ENCODE measurements around the gene FCSK. TPM values are rescaled to one million over a fixed set of nuclear protein-coding genes. Genes with fewer than 3 reads are reported as not detected.
A peak's percentile ranks its signal among the peaks of the same experiment; 100 is the strongest.

The FCSK gene
- total and polyA plus RNA-seq, 10 of the 15 experiments (the other 5 are each of a cell fraction or from before 2014, with no cell fraction given), result 0.60 to 17.6 (median 7.4) TPM

DNA sequence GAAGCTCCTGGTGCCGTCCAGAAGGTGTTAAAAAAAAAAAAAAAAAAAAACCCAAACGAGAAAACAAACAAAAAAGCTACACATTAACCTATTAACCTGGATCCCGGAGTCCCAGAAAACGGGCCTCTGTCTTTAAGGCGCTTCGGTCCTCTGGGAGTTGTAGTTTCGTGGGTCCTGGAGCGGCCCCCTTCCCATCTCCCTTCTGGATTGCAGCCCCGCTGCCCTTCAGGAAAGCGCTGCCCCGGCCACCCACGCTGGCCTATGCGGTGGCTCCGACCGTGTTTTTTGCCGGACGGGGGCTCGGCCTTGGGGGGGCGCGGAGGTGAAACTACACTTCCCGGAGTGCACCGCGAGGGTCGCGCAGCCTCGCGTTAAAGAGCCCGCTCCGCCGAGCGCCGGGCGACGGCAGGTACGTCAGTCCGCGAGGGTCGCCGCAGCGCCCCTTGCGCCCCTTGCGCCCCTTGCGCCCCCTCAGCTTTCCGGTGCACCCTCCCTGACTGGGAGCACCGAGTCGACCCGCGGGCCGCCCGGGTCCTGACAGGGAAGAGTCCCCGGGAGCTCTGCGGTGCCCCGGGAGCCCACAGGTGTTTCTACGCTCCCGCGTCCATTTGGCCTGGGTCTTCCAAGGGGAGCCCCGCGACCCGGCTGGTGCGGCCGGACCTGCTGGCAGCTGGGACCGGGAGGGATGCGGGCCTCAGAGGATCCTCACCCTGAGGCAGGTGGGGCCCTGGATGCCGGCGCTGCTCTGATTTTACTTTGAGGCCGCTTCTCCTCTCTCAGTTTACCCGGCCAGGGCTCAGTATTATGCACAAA, at the start of gene FCSK (continued):
- TF ChIP-seq CBX3 (IDR thresholded peaks at IDR 0.05; ENCODE audit: borderline replicate concordance, low read depth) (no peak), STAT3 (IDR thresholded peaks at IDR 0.05; ENCODE audit: low read depth, low read length) (no peak), JUNB (IDR thresholded peaks at IDR 0.05) (no peak), HCFC1 (IDR thresholded peaks at IDR 0.05; ENCODE audit: low read length) (peak; percentile 87), POLR2A (IDR thresholded peaks at IDR 0.05; ENCODE audit: low read depth, low read length) (peak; percentile 74), RAD51 (IDR thresholded peaks at IDR 0.05) (no peak), JUND (IDR thresholded peaks at IDR 0.05; ENCODE audit: low read depth, low read length) (no peak), ZNF384 (IDR thresholded peaks at IDR 0.05; ENCODE audit: borderline replicate concordance, low read depth, low read length) (0 out of 2 replicates have a peak, but pooled peaks have one; percentile 59), MXI1 (IDR thresholded peaks at IDR 0.05; ENCODE audit: low read depth, low read length) (peak; percentile 50), RCOR1 (conservative IDR thresholded peaks at IDR 0.05; ENCODE audit: low read depth, low read length) (no peak), EGR1 (IDR thresholded peaks at IDR 0.05; ENCODE audit: borderline replicate concordance in 1 of 2, low read depth in 2 of 2, low read length in 2 of 2) (no peak), NRF1 (conservative IDR thresholded peaks at IDR 0.05; ENCODE audit: low read depth, low read length) (0 out of 2 replicates have a peak, but pooled peaks have one; percentile 2), ZNF622 (IDR thresholded peaks at IDR 0.05) (no peak), CHD2 (IDR thresholded peaks at IDR 0.05; ENCODE audit: borderline replicate concordance, low read depth, low read length) (peak; percentile 92), ZNF207 (IDR thresholded peaks at IDR 0.05; ENCODE audit: borderline replicate concordance) (peak; percentile 82), YY1 (IDR thresholded peaks at IDR 0.05; ENCODE audit: low read depth, low read length) (peak; percentile 20; the same call in 1 of the 2 replicates)
- TF ChIP-seq, protein P1, sequence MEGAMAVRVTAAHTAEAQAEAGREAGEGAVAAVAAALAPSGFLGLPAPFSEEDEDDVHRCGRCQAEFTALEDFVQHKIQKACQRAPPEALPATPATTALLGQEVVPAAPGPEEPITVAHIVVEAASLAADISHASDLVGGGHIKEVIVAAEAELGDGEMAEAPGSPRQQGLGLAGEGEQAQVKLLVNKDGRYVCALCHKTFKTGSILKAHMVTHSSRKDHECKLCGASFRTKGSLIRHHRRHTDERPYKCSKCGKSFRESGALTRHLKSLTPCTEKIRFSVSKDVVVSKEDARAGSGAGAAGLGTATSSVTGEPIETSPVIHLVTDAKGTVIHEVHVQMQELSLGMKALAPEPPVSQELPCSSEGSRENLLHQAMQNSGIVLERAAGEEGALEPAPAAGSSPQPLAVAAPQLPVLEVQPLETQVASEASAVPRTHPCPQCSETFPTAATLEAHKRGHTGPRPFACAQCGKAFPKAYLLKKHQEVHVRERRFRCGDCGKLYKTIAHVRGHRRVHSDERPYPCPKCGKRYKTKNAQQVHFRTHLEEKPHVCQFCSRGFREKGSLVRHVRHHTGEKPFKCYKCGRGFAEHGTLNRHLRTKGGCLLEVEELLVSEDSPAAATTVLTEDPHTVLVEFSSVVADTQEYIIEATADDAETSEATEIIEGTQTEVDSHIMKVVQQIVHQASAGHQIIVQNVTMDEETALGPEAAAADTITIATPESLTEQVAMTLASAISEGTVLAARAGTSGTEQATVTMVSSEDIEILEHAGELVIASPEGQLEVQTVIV (IDR thresholded peaks at IDR 0.05; ENCODE audit: borderline replicate concordance, partially characterized antibody), result peak; percentile 68
- TF ChIP-seq, protein P2, sequence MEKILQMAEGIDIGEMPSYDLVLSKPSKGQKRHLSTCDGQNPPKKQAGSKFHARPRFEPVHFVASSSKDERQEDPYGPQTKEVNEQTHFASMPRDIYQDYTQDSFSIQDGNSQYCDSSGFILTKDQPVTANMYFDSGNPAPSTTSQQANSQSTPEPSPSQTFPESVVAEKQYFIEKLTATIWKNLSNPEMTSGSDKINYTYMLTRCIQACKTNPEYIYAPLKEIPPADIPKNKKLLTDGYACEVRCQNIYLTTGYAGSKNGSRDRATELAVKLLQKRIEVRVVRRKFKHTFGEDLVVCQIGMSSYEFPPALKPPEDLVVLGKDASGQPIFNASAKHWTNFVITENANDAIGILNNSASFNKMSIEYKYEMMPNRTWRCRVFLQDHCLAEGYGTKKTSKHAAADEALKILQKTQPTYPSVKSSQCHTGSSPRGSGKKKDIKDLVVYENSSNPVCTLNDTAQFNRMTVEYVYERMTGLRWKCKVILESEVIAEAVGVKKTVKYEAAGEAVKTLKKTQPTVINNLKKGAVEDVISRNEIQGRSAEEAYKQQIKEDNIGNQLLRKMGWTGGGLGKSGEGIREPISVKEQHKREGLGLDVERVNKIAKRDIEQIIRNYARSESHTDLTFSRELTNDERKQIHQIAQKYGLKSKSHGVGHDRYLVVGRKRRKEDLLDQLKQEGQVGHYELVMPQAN (conservative IDR thresholded peaks at IDR 0.05), result peak; percentile 82
- TF ChIP-seq, protein P3, sequence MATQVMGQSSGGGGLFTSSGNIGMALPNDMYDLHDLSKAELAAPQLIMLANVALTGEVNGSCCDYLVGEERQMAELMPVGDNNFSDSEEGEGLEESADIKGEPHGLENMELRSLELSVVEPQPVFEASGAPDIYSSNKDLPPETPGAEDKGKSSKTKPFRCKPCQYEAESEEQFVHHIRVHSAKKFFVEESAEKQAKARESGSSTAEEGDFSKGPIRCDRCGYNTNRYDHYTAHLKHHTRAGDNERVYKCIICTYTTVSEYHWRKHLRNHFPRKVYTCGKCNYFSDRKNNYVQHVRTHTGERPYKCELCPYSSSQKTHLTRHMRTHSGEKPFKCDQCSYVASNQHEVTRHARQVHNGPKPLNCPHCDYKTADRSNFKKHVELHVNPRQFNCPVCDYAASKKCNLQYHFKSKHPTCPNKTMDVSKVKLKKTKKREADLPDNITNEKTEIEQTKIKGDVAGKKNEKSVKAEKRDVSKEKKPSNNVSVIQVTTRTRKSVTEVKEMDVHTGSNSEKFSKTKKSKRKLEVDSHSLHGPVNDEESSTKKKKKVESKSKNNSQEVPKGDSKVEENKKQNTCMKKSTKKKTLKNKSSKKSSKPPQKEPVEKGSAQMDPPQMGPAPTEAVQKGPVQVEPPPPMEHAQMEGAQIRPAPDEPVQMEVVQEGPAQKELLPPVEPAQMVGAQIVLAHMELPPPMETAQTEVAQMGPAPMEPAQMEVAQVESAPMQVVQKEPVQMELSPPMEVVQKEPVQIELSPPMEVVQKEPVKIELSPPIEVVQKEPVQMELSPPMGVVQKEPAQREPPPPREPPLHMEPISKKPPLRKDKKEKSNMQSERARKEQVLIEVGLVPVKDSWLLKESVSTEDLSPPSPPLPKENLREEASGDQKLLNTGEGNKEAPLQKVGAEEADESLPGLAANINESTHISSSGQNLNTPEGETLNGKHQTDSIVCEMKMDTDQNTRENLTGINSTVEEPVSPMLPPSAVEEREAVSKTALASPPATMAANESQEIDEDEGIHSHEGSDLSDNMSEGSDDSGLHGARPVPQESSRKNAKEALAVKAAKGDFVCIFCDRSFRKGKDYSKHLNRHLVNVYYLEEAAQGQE (IDR thresholded peaks at IDR 0.05; ENCODE audit: low read depth, low read length), result 0 out of 2 replicates have a peak, but pooled peaks have one; percentile 11
- TF ChIP-seq, protein P4, sequence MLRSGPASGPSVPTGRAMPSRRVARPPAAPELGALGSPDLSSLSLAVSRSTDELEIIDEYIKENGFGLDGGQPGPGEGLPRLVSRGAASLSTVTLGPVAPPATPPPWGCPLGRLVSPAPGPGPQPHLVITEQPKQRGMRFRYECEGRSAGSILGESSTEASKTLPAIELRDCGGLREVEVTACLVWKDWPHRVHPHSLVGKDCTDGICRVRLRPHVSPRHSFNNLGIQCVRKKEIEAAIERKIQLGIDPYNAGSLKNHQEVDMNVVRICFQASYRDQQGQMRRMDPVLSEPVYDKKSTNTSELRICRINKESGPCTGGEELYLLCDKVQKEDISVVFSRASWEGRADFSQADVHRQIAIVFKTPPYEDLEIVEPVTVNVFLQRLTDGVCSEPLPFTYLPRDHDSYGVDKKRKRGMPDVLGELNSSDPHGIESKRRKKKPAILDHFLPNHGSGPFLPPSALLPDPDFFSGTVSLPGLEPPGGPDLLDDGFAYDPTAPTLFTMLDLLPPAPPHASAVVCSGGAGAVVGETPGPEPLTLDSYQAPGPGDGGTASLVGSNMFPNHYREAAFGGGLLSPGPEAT (IDR thresholded peaks at IDR 0.05; ENCODE audit: low read depth), result peak; percentile 99
